DOHH2 (cell line): ENCODE data around the gene RAD51B.

Experiments
- H3F3A ChIP-seq: fragments of 200-600 bp; sonication (generic), shearing (Covaris generic); 2 replicates; pipeline ENCODE4 v1.6.0; 2016; ENCODE audit warnings: antibody characterized with exemption, mild to moderate bottlenecking; ENCODE audit not compliant: control insufficient read depth, insufficient read depth
- H3K27ac ChIP-seq: fragments of 200-600 bp; sonication (generic); 2 replicates; pipeline ENCODE4 v1.5.1; 2014; ENCODE audit warnings: low read depth, mild to moderate bottlenecking, low read length, moderate library complexity
- H3K27me3 ChIP-seq: fragments of 200-600 bp; sonication (generic); 2 replicates; pipeline ENCODE4 v1.6.1; 2014; ENCODE audit warnings: mild to moderate bottlenecking, low read length, mixed read lengths; ENCODE audit not compliant: control insufficient read depth
- H3K36me3 ChIP-seq: fragments of 200-600 bp; sonication (generic); 2 replicates; pipeline ENCODE4 v1.6.1; 2014; ENCODE audit warnings: mild to moderate bottlenecking, low read length, moderate library complexity, mixed read lengths; ENCODE audit not compliant: control insufficient read depth
- H3K4me1 ChIP-seq: fragments of 200-600 bp; sonication (generic); 2 replicates; pipeline ENCODE4 v1.6.1; 2014; ENCODE audit warnings: mild to moderate bottlenecking, low read length, mixed read lengths; ENCODE audit not compliant: control insufficient read depth
- H3K4me2 ChIP-seq: fragments of 200-600 bp; sonication (generic); 2 replicates; pipeline ENCODE4 v1.6.0; 2014; ENCODE audit warnings: mild to moderate bottlenecking, low read length, moderate library complexity
- H3K4me3 ChIP-seq: fragments of 200-600 bp; sonication (generic); 2 replicates; pipeline ENCODE4 v1.5.1; 2014; ENCODE audit warnings: mild to moderate bottlenecking, low read length, mixed read lengths
- H3K79me2 ChIP-seq: fragments of 200-600 bp; sonication (generic); 2 replicates; pipeline ENCODE4 v1.6.1; 2014; ENCODE audit warnings: mild to moderate bottlenecking, low read length, mixed read lengths; ENCODE audit not compliant: control insufficient read depth
- H3K9me2 ChIP-seq: fragments of 200-600 bp; sonication (generic); replicated peaks from 2 replicates; pipeline ENCODE4 v1.6.1; 2014; ENCODE audit warnings: mild to moderate bottlenecking, low read length, mixed read lengths; ENCODE audit not compliant: control insufficient read depth
- H3K9me3 ChIP-seq: fragments of 200-600 bp; sonication (generic); 2 replicates; pipeline ENCODE4 v1.6.1; 2014; ENCODE audit warnings: antibody characterized with exemption, low read length, mixed read lengths; ENCODE audit not compliant: control insufficient read depth, insufficient read depth
- H4K20me1 ChIP-seq: fragments of 200-600 bp; sonication (generic); 2 replicates; pipeline ENCODE4 v1.6.0; 2014; ENCODE audit warnings: low read depth, mild to moderate bottlenecking, antibody characterized with exemption, low read length, moderate library complexity; ENCODE audit not compliant: control insufficient read depth, insufficient read depth
- EZH2phosphoT487 ChIP-seq: fragments of 200-600 bp; sonication (generic); IDR thresholded peaks from 2 replicates; pipeline ENCODE4 v1.6.1; 2017; ENCODE audit warnings: borderline replicate concordance, mild to moderate bottlenecking, antibody characterized with exemption, low read length, moderate library complexity, mixed read lengths
- TF ChIP-seq, protein P1 (sequence below): fragments of 200-600 bp; sonication (generic); IDR thresholded peaks from one replicate; pipeline ENCODE4 v1.5.1; 2014; ENCODE audit warnings: antibody characterized with exemption, mild to moderate bottlenecking, low read depth, low read length; ENCODE audit not compliant: poor library complexity, severe bottlenecking

The RAD51B gene

GRCh38 chr14:68399971-68400370, 580.4 kb downstream of the RAD51B start:
- Histone ChIP-seq H4K20me1 (no peaks in the 10 kb centered on the region), H3K4me2 (peak overlapping the region; percentile 85), H3K36me3 (no peaks in the 10 kb centered on the region), H3K27ac (no peak overlapping the region), H3K4me1 (peaks cover 64% of the 10 kb centered on the region), H3K79me2 (no peaks in the 10 kb centered on the region), H3K4me3 (peak overlapping the region; percentile 3; the same call in 1 of the 2 replicates), H3F3A (peaks cover 10% of the 10 kb centered on the region; the same call in 1 of the 2 replicates), H3K9me3 (no peaks in the 10 kb centered on the region), H3K9me2 (no peaks in the 10 kb centered on the region), H3K27me3 (no peaks in the 10 kb centered on the region)
- TF ChIP-seq EZH2phosphoT487 = no peak
- TF ChIP-seq, protein P1, sequence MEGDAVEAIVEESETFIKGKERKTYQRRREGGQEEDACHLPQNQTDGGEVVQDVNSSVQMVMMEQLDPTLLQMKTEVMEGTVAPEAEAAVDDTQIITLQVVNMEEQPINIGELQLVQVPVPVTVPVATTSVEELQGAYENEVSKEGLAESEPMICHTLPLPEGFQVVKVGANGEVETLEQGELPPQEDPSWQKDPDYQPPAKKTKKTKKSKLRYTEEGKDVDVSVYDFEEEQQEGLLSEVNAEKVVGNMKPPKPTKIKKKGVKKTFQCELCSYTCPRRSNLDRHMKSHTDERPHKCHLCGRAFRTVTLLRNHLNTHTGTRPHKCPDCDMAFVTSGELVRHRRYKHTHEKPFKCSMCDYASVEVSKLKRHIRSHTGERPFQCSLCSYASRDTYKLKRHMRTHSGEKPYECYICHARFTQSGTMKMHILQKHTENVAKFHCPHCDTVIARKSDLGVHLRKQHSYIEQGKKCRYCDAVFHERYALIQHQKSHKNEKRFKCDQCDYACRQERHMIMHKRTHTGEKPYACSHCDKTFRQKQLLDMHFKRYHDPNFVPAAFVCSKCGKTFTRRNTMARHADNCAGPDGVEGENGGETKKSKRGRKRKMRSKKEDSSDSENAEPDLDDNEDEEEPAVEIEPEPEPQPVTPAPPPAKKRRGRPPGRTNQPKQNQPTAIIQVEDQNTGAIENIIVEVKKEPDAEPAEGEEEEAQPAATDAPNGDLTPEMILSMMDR = no peak

- peak overlapping the region; percentile 65 for H3K4me3 ChIP-seq
- TF ChIP-seq, protein P1 = no peak
- TF ChIP-seq EZH2phosphoT487 = no peak
Measured at GRCh38 chr14:68401317-68401716, 581.7 kb downstream of the RAD51B start.

GRCh38 chr14:68401855-68402254, 582.3 kb downstream of the RAD51B start:
- Histone ChIP-seq H3F3A (peaks cover 10% of the 10 kb centered on the region), H4K20me1 (no peaks in the 10 kb centered on the region), H3K27ac (peak overlapping the region; percentile 76), H3K9me3 (no peaks in the 10 kb centered on the region), H3K36me3 (no peaks in the 10 kb centered on the region), H3K9me2 (no peaks in the 10 kb centered on the region), H3K79me2 (no peaks in the 10 kb centered on the region), H3K4me2 (peak overlapping the region; percentile 85), H3K4me3 (peak overlapping the region; percentile 65), H3K27me3 (no peaks in the 10 kb centered on the region), H3K4me1 (peaks cover 78% of the 10 kb centered on the region)
- TF ChIP-seq, protein P1 = no peak
- no peak for TF ChIP-seq EZH2phosphoT487

More at GRCh38 chr14:68401317-68401716, 581.7 kb downstream of the RAD51B start:
- no peaks in the 10 kb centered on the region for H3K9me3 ChIP-seq
- H4K20me1 ChIP-seq = no peaks in the 10 kb centered on the region
- peaks cover 78% of the 10 kb centered on the region for H3K4me1 ChIP-seq
- H3K36me3 ChIP-seq = no peaks in the 10 kb centered on the region
- H3K4me2 ChIP-seq = peak overlapping the region; percentile 85
- H3K9me2 ChIP-seq = no peaks in the 10 kb centered on the region
- H3K27ac ChIP-seq = peak overlapping the region; percentile 76
- H3K27me3 ChIP-seq = no peaks in the 10 kb centered on the region
- no peaks in the 10 kb centered on the region for H3K79me2 ChIP-seq
- H3F3A ChIP-seq = peaks cover 10% of the 10 kb centered on the region; the same call in 1 of the 2 replicates
